Hematopoietic multipotent progenitor cell (in vitro differentiated cells): ENCODE measurements around the gene TMBIM6. TPM values are rescaled to one million over a fixed set of nuclear protein-coding genes. Genes with fewer than 3 reads are reported as not detected.

Source experiments
- DNase-seq, 3 donors: peaks; one replicate each; pipeline ENCODE4 v3.0.0-alpha.2; 2011 to 2015; ENCODE audit warnings: low read depth in 2 of 3, low spot score in 2 of 3
- small RNA-seq: library from RNA; depleted of rRNA; stranded (forward); fragments of <200 nt; gene quantifications from one replicate; pipeline ENCODE3, GENCODE V24; 2012
- total RNA-seq: library from RNA; depleted of rRNA; stranded (reverse); fragments of >200 nt; gene quantifications from one replicate; pipeline ENCODE4 v1.2.3, GENCODE V29; 2012

The TMBIM6 gene
- total RNA-seq, 1 donor = 230 TPM

DNA sequence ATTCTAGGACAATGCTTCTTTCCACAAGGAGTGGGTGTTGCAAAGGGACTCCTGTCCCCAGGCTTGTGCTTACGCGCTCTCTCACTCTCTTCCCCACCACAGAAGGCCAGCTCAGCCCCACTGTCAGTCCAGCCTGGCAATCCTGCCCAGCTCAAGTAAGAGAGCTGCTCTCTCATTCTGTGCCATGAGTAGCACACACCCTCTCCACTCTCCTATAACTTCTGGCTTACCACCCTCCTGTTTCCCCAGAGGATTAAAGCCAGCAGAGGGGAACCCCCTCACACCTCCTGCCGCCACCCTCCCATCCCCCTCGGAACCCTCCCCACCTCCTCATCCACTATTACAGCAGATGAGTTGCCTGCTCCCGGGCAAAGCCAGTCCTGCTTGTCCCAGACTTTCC lies 69.8 kb downstream of the TMBIM6 start:
- no peak for DNase-seq

DNA sequence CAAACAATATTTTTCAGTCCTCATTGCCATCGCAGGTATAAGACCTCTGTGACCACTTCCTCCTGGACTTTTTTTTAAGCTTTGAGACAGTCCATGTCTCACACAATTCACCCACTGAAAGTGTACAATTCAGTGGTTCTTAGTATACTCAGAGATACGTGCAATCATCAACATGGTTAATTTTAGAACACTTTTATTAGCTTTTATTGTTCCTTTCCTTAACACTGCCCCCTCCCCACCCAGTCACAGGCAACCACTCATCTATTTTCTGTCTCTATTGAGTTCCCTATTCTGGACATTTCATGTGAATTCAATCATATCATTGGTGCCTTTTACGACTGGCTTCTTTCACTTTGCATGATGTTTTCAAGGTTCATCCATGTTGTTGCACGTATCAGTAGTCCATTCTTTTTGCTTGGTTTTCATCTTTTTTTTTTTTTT lies 70.6 kb downstream of the TMBIM6 start:
- no peak for DNase-seq

GRCh38 chr12:49813131-49813530 lies 71.8 kb downstream of the TMBIM6 start:
- DNase-seq = no peak

Small RNAs within 50 kb of the gene (small RNA-seq; reads per million reads assigned to genes)
- gene AC020612.2 (not detected), gene LSM6P2 (not detected)

Other genes starting within 250 kb of the TMBIM6 start
- 2.2 TPM for gene KCNH3, start 202.5 kb upstream of the TMBIM6 start, total RNA-seq
- 79.2 TPM for gene MCRS1, start 173.4 kb upstream of the TMBIM6 start, total RNA-seq
- 0.27 TPM for gene FAM186B, start 135.9 kb upstream of the TMBIM6 start, total RNA-seq
- 5.4 TPM for gene PRPF40B, start 118.0 kb upstream of the TMBIM6 start, total RNA-seq
- gene FMNL3, start 34.2 kb upstream of the TMBIM6 start, total RNA-seq = 22.4 TPM
- 24.8 TPM for gene NCKAP5L, start 86.9 kb downstream of the TMBIM6 start, total RNA-seq
- 3.2 TPM for gene BCDIN3D, start 101.5 kb downstream of the TMBIM6 start, total RNA-seq
- gene FAIM2, start 162.3 kb downstream of the TMBIM6 start, total RNA-seq = under 0.01 TPM
- under 0.01 TPM for gene AQP2, start 209.2 kb downstream of the TMBIM6 start, total RNA-seq
- not detected for gene AQP5, start 220.3 kb downstream of the TMBIM6 start, total RNA-seq
- under 0.01 TPM for gene AQP6, start 231.4 kb downstream of the TMBIM6 start, total RNA-seq